SK-N-SH treated with all-trans-retinoic acid at 6 μM for 48 hours (cell line): Measurements from ENCODE around the gene CTH.
"Not testable (repeated sequence)": the region's sequence is repeated elsewhere in the genome, so short reads cannot be mapped to it uniquely, and the experiment has no call there.

ENCODE experiments used
- ATAC-seq: fragments of 200-7000 bp; cut with Tn5 transposase; 3 replicates; pipeline ENCODE4 v1.9.1; 2020; ENCODE audit warnings: mild to moderate bottlenecking, moderate library complexity
- ARNTL ChIP-seq: fragments of 450-650 bp; formaldehyde crosslinking; IDR thresholded peaks from 2 replicates; pipeline ENCODE4 v1.5.0; 2020; ENCODE audit warnings: low read depth, mild to moderate bottlenecking, moderate library complexity, borderline replicate concordance
- BACH2 ChIP-seq: fragments of 250-450 bp; sonication (Bioruptor Pico); IDR thresholded peaks from 2 replicates; pipeline ENCODE4 v1.9.0; 2021; ENCODE audit warnings: mild to moderate bottlenecking, borderline replicate concordance
- CSDC2 ChIP-seq: fragments of 250-450 bp; sonication (Bioruptor Pico); IDR thresholded peaks from 2 replicates; pipeline ENCODE4 v1.5.0; 2020; ENCODE audit warnings: mild to moderate bottlenecking, moderate library complexity
- ESRRG ChIP-seq: fragments of 250-450 bp; sonication (Bioruptor Pico); IDR thresholded peaks from 2 replicates; pipeline ENCODE4 v1.6.1; 2021; ENCODE audit warnings: mild to moderate bottlenecking
- ISL1 ChIP-seq: fragments of 250-450 bp; sonication (Bioruptor Pico); IDR thresholded peaks from 2 replicates; pipeline ENCODE4 v2.1.2; 2022; ENCODE audit warnings: mild to moderate bottlenecking, moderate library complexity
- OSR1 ChIP-seq: fragments of 250-450 bp; sonication (Bioruptor Pico); IDR thresholded peaks from 2 replicates; pipeline ENCODE4 v1.8.0; 2022; ENCODE audit warnings: moderate library complexity, mild to moderate bottlenecking, inconsistent platforms
- PPARA ChIP-seq: fragments of 250-450 bp; sonication (Bioruptor Pico); IDR thresholded peaks from 2 replicates; pipeline ENCODE4 v1.5.0; 2020; ENCODE audit warnings: mild to moderate bottlenecking, borderline replicate concordance
- RARB ChIP-seq: fragments of 250-450 bp; sonication (Bioruptor Pico); IDR thresholded peaks from 2 replicates; pipeline ENCODE4 v1.8.0; 2021; ENCODE audit warnings: mild to moderate bottlenecking, moderate library complexity
- TCF4 ChIP-seq: fragments of 250-450 bp; sonication (Bioruptor Pico); IDR thresholded peaks from 2 replicates; pipeline ENCODE4 v1.8.0; 2021; ENCODE audit warnings: mild to moderate bottlenecking, moderate library complexity, borderline replicate concordance
- TOX ChIP-seq: fragments of 250-450 bp; sonication (Bioruptor Pico); IDR thresholded peaks from 2 replicates; pipeline ENCODE4 v1.8.0; 2021; ENCODE audit warnings: mild to moderate bottlenecking, moderate library complexity, borderline replicate concordance
- ZC3H10 ChIP-seq: fragments of 250-450 bp; sonication (Bioruptor Pico); IDR thresholded peaks from 2 replicates; pipeline ENCODE4 v1.5.1; 2021; ENCODE audit warnings: mild to moderate bottlenecking, moderate library complexity
- ZFP3 ChIP-seq: fragments of 250-450 bp; sonication (Bioruptor Pico); IDR thresholded peaks from 2 replicates; pipeline ENCODE4 v1.5.0; 2020; ENCODE audit warnings: mild to moderate bottlenecking, moderate library complexity
- ZFP30 ChIP-seq: fragments of 450-650 bp; formaldehyde crosslinking; IDR thresholded peaks from 2 replicates; pipeline ENCODE4 v1.5.0; 2022; ENCODE audit warnings: mild to moderate bottlenecking, moderate library complexity
- ZNF70 ChIP-seq: fragments of 450-650 bp; formaldehyde crosslinking; IDR thresholded peaks from 2 replicates; pipeline ENCODE4 v1.5.0; 2020; ENCODE audit warnings: mild to moderate bottlenecking, moderate library complexity
- ZNF8 ChIP-seq: fragments of 450-650 bp; formaldehyde crosslinking; IDR thresholded peaks from 2 replicates; pipeline ENCODE4 v1.5.0; 2020; ENCODE audit warnings: mild to moderate bottlenecking, moderate library complexity
- TF ChIP-seq, protein P1 (sequence below): fragments of 250-450 bp; sonication (Bioruptor Pico); IDR thresholded peaks from 2 replicates; pipeline ENCODE4 v1.8.0; 2020; ENCODE audit warnings: mild to moderate bottlenecking, moderate library complexity, borderline replicate concordance
- TF ChIP-seq, protein P2 (sequence below): fragments of 250-450 bp; sonication (Bioruptor Pico); IDR thresholded peaks from 2 replicates; pipeline ENCODE4 v1.8.0; 2021; ENCODE audit warnings: low read depth, mild to moderate bottlenecking, moderate library complexity, borderline replicate concordance
- TF ChIP-seq, protein P3 (sequence below): fragments of 250-450 bp; sonication (Bioruptor Pico); IDR thresholded peaks from 2 replicates; pipeline ENCODE4 v1.5.1; 2020; ENCODE audit warnings: low read depth, mild to moderate bottlenecking, moderate library complexity
- TF ChIP-seq, protein P4 (sequence below): fragments of 250-450 bp; sonication (Bioruptor Pico); IDR thresholded peaks from 2 replicates; pipeline ENCODE4 v1.5.1; 2021; ENCODE audit warnings: mild to moderate bottlenecking, moderate library complexity

The CTH gene

DNA sequence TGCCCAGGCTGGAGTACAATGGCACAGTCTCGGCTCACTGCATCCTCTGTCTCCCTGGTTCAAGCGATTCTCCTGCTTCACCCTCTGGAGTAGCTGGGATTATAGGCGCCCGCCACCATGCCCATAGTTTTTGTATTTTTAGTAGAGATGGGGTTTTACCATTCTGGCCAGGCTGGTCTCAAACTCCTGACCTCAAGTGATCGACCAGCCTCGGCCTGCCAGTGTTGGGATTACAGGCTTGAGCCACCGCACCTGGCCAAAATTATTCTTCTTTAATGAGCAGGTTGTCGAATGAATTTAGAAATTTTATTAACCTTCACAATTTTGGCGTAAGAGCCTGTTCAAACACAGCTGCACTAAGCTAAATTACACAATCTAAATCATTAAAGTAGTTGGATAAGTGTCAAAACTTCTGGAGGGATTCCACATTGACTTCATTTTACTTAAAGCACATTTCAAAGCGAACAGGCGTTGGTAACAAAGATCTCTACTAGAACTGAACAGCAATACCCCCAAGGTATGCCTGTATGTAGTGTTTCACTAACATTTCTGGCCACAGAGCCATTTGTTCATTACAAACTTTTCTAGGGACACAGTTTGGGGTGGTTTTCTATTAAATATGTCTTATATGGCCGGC, 5.2 kb upstream of the CTH start:
- TF ChIP-seq OSR1 (no peak), ZFP3 (no peak), TOX (CRISPR knock-in tag) (no peak), PPARA (CRISPR knock-in tag) (no peak), ZC3H10 (CRISPR knock-in tag) (no peak), CSDC2 (CRISPR knock-in tag) (no peak), TCF4 (CRISPR knock-in tag) (no peak), ESRRG (no peak), ZFP30 (CRISPR knock-in tag) (no peak), RARB (no peak)
- TF ChIP-seq, protein P1, sequence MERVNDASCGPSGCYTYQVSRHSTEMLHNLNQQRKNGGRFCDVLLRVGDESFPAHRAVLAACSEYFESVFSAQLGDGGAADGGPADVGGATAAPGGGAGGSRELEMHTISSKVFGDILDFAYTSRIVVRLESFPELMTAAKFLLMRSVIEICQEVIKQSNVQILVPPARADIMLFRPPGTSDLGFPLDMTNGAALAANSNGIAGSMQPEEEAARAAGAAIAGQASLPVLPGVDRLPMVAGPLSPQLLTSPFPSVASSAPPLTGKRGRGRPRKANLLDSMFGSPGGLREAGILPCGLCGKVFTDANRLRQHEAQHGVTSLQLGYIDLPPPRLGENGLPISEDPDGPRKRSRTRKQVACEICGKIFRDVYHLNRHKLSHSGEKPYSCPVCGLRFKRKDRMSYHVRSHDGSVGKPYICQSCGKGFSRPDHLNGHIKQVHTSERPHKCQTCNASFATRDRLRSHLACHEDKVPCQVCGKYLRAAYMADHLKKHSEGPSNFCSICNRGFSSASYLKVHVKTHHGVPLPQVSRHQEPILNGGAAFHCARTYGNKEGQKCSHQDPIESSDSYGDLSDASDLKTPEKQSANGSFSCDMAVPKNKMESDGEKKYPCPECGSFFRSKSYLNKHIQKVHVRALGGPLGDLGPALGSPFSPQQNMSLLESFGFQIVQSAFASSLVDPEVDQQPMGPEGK (CRISPR knock-in tag): no peak
- TF ChIP-seq, protein P2, sequence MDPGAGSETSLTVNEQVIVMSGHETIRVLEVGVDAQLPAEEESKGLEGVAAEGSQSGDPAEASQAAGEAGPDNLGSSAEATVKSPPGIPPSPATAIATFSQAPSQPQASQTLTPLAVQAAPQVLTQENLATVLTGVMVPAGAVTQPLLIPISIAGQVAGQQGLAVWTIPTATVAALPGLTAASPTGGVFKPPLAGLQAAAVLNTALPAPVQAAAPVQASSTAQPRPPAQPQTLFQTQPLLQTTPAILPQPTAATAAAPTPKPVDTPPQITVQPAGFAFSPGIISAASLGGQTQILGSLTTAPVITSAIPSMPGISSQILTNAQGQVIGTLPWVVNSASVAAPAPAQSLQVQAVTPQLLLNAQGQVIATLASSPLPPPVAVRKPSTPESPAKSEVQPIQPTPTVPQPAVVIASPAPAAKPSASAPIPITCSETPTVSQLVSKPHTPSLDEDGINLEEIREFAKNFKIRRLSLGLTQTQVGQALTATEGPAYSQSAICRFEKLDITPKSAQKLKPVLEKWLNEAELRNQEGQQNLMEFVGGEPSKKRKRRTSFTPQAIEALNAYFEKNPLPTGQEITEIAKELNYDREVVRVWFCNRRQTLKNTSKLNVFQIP (CRISPR knock-in tag): no peak
- ATAC-seq: no peak

DNA sequence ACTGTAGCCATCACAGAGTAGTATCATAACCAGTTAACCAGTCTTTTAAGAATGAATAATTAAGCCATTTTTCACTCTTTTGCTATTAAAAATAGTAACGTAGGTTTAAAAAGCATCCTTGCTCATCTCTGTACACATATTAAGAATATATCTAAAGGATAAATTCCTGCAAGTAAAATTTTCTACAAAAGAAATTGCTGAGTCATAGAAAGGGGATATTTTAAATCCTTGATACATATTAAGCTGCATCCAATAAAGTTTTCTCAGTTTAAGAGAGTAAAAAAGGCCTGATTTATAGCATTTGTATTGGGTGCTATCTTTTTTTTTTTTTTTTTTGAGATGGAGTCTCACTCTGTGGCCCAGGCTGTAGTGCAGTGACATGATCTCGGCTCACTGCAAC, 1.9 kb upstream of the CTH start:
- TF ChIP-seq, protein P2 (CRISPR knock-in tag): no peak
- TF ChIP-seq RARB (no peak), ZFP3 (no peak), ZNF8 (CRISPR knock-in tag) (no peak)
- no peak for ATAC-seq

DNA sequence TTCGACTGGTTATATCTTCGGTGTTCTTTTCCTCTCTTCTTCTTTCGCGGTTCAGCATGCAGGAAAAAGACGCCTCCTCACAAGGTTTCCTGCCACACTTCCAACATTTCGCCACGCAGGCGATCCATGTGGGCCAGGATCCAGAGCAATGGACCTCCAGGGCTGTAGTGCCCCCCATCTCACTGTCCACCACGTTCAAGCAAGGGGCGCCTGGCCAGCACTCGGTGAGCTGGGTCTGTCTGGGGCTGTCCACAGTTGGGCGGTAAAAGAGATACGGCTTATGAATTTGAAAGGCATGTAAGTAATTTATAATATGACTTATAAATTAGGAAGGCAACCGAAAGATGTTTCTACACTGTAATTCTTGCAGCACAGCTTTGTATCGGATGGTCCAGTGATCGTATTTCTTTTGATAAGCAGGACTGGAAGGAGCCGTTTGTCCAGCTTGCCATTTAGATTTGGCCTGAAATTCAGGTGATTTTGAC, 334 bp downstream of the CTH start:
- no peak for TF ChIP-seq ARNTL (CRISPR knock-in tag)
- TF ChIP-seq ISL1 (CRISPR knock-in tag): no peak
- TF ChIP-seq ZFP3: no peak
- TF ChIP-seq, protein P2 (CRISPR knock-in tag): no peak
- no peak for TF ChIP-seq ZFP30 (CRISPR knock-in tag)
- TF ChIP-seq ZNF70 (CRISPR knock-in tag): no peak
- no peak for TF ChIP-seq ZNF8 (CRISPR knock-in tag)
- no peak for TF ChIP-seq TCF4 (CRISPR knock-in tag)
- no peak for TF ChIP-seq ESRRG
- TF ChIP-seq, protein P3, sequence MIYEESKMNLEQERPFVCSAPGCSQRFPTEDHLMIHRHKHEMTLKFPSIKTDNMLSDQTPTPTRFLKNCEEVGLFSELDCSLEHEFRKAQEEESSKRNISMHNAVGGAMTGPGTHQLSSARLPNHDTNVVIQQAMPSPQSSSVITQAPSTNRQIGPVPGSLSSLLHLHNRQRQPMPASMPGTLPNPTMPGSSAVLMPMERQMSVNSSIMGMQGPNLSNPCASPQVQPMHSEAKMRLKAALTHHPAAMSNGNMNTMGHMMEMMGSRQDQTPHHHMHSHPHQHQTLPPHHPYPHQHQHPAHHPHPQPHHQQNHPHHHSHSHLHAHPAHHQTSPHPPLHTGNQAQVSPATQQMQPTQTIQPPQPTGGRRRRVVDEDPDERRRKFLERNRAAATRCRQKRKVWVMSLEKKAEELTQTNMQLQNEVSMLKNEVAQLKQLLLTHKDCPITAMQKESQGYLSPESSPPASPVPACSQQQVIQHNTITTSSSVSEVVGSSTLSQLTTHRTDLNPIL: no peak; the same call in 1 of the 2 replicates
- no peak for TF ChIP-seq CSDC2 (CRISPR knock-in tag)
- no peak for TF ChIP-seq OSR1
- TF ChIP-seq BACH2: no peak
- peak; percentile 58 for ATAC-seq

DNA sequence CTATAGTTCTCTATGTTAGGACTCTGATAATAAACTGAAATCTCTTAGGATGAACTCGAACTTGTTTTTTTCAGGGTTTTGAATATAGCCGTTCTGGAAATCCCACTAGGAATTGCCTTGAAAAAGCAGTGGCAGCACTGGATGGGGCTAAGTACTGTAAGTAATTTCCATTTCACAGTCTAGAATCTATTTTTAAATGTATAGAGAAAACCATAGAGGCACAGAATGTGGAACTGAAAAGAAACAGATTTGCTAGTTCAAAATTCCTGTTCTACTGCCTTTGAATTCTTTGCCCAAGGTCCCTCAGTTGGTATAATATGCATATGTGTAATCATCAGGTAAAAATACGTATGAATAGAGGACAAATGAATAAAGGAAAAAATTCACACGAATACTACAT, 4.8 kb downstream of the CTH start:
- ATAC-seq: no peak

DNA sequence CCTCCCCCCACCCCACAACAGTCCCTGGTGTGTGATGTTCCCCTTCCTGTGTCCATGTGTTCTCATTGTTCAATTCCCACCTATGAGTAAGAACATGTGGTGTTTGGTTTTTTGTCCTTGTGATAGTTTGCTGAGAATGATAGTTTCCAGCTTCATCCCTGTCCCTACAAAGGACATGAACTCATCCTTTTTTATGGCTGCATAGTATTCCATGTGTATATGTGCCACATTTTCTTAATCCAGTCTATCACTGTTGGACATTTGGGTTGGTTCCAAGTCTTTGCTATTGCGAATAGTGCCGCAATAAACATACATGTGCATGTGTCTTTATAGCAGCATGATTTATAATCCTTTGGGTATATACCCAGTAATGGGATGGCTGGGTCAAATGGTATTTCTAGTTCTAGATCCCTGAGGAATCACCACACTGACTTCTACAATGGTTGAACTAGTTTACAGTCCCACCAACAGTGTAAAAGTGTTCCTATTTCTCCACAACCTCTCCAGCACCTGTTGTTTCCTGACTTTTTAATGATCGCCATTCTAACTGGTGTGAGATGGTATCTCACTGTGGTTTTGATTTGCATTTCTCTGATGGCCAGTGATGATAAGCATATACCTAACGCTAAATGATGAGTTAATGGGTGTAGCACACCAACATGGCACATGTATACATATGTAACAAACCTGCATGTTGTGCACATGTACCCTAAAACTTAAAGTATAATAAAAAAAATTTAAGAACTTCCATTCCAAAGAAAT, 8.1 kb downstream of the CTH start:
- not testable (repeated sequence) for ATAC-seq

More for the DNA sequence above, 4.8 kb downstream of the CTH start:
- TF ChIP-seq, protein P4, sequence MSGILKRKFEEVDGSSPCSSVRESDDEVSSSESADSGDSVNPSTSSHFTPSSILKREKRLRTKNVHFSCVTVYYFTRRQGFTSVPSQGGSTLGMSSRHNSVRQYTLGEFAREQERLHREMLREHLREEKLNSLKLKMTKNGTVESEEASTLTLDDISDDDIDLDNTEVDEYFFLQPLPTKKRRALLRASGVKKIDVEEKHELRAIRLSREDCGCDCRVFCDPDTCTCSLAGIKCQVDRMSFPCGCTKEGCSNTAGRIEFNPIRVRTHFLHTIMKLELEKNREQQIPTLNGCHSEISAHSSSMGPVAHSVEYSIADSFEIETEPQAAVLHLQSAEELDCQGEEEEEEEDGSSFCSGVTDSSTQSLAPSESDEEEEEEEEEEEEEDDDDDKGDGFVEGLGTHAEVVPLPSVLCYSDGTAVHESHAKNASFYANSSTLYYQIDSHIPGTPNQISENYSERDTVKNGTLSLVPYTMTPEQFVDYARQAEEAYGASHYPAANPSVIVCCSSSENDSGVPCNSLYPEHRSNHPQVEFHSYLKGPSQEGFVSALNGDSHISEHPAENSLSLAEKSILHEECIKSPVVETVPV (CRISPR knock-in tag): no peak
- TF ChIP-seq ZFP3 (no peak), ESRRG (no peak)
